Erythroblast (primary cell): ENCODE results near the gene SFSWAP.

Experiments used
- GATA1 ChIP-seq: IDR thresholded peaks from 2 replicates; pipeline ENCODE4 v1.6.1; 2011; ENCODE audit warnings: low read depth, mild to moderate bottlenecking, control low read depth, low read length, moderate library complexity
- POLR2A ChIP-seq: IDR thresholded peaks from 2 replicates; pipeline ENCODE4 v1.6.1; 2011; ENCODE audit warnings: mild to moderate bottlenecking, low read length

GRCh38 chr12:131784909-131785762 lies 74.2 kb downstream of the SFSWAP start:
- TF ChIP-seq POLR2A: no peak
- no peak for TF ChIP-seq GATA1
